Measurements from ENCODE around the gene IL1F10.

GRCh38 chr2:113078350-113078839, 10.6 kb downstream of the IL1F10 start:
- TF ChIP-seq CTCF (IDR thresholded peaks at IDR 0.05; ENCODE audit: poor library complexity) (no peak), EZH2 (IDR thresholded peaks at IDR 0.05; ENCODE audit: borderline replicate concordance) (no peak), EZH2phosphoT487 (IDR thresholded peaks at IDR 0.05; ENCODE audit: low read depth, severe bottlenecking, unreplicated experiment) (no peak)

Data from hepatocyte (in vitro differentiated cells).